GM18873 (cell line): ENCODE results near the gene PRKCE.
"Not testable (repeated sequence)": the region's sequence is repeated elsewhere in the genome, so short reads cannot be mapped to it uniquely, and the experiment has no call there.

Experiments used
- ATAC-seq: cut with Tn5 transposase; IDR thresholded peaks from one replicate; pipeline ENCODE4 v1.9.1; 2021; ENCODE audit warnings: mild to moderate bottlenecking, moderate library complexity, moderate number of reproducible peaks; ENCODE audit not compliant: unreplicated experiment, low FRiP score

The PRKCE gene

GRCh38 chr2:46193356-46193755 is 541.9 kb downstream of the PRKCE start:
- ATAC-seq, result no peak

- no peak for ATAC-seq
Observed at GRCh38 chr2:46193855-46194254, 542.4 kb downstream of the PRKCE start.

GRCh38 chr2:46194856-46195255 is 543.4 kb downstream of the PRKCE start:
- no peak for ATAC-seq

- ATAC-seq, result no peak
Observed at GRCh38 chr2:46195819-46196218, 544.3 kb downstream of the PRKCE start.

GRCh38 chr2:46196871-46197462 is 545.5 kb downstream of the PRKCE start:
- no peak for ATAC-seq

GRCh38 chr2:46197672-46198071 is 546.2 kb downstream of the PRKCE start:
- ATAC-seq, result no peak

- ATAC-seq, result no peak
Observed at GRCh38 chr2:46198164-46198883, 546.8 kb downstream of the PRKCE start.

- ATAC-seq, result no peak
Observed at GRCh38 chr2:46198966-46199365, 547.5 kb downstream of the PRKCE start.

GRCh38 chr2:46200100-46200690 is 548.7 kb downstream of the PRKCE start:
- ATAC-seq, result no peak

GRCh38 chr2:46200861-46201605 is 549.6 kb downstream of the PRKCE start:
- ATAC-seq, result no peak

GRCh38 chr2:46202453-46202852 is 551.0 kb downstream of the PRKCE start:
- ATAC-seq, result no peak

- no peak for ATAC-seq
Observed at GRCh38 chr2:46202987-46203386, 551.5 kb downstream of the PRKCE start.

- not testable (repeated sequence) for ATAC-seq
Observed at GRCh38 chr2:46203636-46204035, 552.2 kb downstream of the PRKCE start.

GRCh38 chr2:46207591-46207990 is 556.1 kb downstream of the PRKCE start:
- ATAC-seq, result no peak

GRCh38 chr2:46208766-46209165 is 557.3 kb downstream of the PRKCE start:
- no peak for ATAC-seq

- no peak for ATAC-seq
Observed at GRCh38 chr2:46210063-46210462, 558.6 kb downstream of the PRKCE start.

GRCh38 chr2:46211461-46211860 is 560.0 kb downstream of the PRKCE start:
- no peak for ATAC-seq

GRCh38 chr2:46213906-46214305 is 562.4 kb downstream of the PRKCE start:
- ATAC-seq, result no peak

- no peak for ATAC-seq
Observed at GRCh38 chr2:46216213-46216612, 564.7 kb downstream of the PRKCE start.

- ATAC-seq, result not testable (repeated sequence)
Observed at GRCh38 chr2:46223514-46223913, 572.0 kb downstream of the PRKCE start.

- ATAC-seq, result no peak
Observed at GRCh38 chr2:46225150-46225625, 573.7 kb downstream of the PRKCE start.
